ENCODE data around the gene TRIM62.

Gene TRIM62

DNA sequence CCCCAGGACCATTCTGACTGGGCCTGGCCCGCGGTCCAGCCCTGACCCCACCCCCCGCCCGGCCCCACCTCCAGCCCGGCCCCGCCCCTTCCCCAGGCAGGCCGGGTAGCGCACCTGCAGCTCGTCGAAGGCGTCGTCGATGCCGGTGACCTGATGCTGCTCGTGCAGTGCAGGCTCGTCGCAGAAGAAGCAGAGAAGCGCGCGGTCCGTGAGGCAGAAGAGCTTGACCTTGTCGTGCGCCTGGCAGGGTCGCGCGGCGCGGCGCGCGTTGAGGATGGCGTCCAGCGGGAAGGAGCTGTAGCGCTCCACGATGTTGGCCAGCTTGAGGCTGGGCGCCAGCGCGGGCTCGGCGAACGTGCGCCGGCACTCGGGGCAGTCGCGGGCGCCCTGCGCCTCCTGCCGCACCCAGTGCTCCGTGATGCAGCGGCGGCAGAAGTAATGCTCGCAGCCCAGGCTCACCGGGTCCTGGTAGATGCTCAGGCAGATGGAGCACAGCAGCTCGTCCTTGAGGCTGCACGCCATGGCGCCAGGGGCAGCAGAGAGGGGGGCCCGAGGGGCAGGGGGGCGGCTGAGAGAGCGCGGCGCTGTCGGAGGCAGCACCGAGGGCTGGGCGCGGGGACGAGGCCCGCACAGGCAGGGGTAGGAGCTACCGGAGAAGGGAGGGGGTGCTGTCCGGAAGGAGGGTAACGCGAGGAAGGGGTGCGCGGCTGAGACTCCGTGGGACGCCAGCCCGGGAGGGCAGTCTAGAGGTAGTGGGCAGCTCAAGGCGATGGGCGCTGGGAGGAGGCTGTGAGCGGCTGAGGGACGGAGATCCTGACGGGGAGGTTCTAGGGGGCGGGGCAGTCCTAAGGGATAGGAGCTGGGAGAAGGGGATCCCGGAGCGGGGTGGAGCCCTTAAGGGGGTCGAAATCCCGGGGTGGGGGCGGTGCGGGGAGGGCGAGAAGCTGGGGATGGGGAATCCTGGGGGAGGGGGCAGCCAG is 642 bp downstream of the TRIM62 start:
- H3K4me3 ChIP-seq (ENCODE audit: low read length): peak overlapping the region; percentile 66
- peak; percentile 93 for DNase-seq (ENCODE audit: low read depth)
- no peak for TF ChIP-seq CTCF (IDR thresholded peaks at IDR 0.05; ENCODE audit: insufficient read depth, low read depth, low read length, missing control alignments)

DNA sequence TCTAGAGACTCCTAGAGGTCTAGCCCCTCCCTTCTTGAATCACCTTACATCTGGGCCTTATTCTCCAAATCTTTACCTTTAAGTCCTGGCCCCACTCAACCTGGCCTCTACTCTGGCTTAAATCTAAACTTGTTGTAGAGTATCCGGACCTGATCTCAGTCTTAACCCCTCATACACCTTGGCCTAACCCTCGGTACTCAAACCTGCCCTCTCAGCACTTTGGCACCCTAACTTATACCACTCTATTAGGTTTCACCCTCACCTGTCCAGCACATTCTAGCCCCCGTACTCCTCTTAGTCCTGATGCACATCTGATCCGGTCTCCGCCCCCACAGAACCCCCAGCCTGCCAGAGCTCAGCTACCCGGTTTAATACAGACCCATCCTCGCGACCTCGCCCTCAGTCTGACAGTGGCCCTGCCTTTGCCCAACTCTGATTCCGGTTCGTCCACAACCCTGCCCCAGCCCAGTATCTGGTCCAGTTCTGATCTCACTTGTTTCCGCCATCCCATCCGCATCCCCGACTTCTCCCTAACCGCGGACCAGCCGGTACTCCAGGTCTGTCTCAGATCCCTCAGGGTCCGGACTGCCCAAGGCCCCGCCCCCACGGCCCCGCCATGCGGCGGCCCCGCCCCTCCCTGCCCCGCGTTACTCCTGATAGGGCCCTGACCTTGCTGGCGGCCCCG is 1.5 kb downstream of the TRIM62 start:
- no peak for DNase-seq (ENCODE audit: low read depth)
- H3K4me3 ChIP-seq (ENCODE audit: low read length): peak overlapping the region; percentile 36
- TF ChIP-seq CTCF (IDR thresholded peaks at IDR 0.05; ENCODE audit: insufficient read depth, low read depth, low read length, missing control alignments): no peak

DNA sequence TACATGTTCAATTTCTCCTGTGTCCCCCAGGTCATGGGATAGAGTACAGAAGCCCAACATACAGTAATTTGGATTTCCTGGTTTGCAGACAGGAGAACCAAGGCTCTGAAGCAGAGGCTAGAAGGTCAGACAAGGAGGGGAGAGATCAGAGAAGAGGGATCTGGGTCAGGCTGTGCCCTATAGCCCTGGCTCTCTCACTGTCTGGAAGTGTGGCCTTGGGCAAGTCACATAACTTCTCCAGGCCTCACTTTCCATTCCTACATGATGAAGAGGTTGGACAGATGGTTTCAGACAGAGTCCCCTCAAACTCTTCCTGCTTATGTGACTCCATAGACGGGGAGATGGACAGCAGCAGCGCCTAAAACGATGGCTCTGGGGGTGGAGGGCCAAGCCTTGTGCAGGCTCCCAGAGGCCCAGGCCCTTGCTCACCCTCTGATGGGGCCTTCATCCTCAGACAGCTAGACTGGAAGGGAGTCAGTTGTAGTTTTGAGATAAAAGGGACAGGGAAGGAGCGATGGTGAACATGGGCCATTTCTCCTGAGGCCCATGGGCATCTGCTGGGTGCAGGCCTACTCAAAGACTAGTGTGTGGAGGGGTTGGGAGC is 2.9 kb downstream of the TRIM62 start:
- no peak for DNase-seq (ENCODE audit: low read depth)
- no peak for TF ChIP-seq CTCF (IDR thresholded peaks at IDR 0.05; ENCODE audit: insufficient read depth, low read depth, low read length, missing control alignments)
- no peak overlapping the region for H3K4me3 ChIP-seq (ENCODE audit: low read length)

DNA sequence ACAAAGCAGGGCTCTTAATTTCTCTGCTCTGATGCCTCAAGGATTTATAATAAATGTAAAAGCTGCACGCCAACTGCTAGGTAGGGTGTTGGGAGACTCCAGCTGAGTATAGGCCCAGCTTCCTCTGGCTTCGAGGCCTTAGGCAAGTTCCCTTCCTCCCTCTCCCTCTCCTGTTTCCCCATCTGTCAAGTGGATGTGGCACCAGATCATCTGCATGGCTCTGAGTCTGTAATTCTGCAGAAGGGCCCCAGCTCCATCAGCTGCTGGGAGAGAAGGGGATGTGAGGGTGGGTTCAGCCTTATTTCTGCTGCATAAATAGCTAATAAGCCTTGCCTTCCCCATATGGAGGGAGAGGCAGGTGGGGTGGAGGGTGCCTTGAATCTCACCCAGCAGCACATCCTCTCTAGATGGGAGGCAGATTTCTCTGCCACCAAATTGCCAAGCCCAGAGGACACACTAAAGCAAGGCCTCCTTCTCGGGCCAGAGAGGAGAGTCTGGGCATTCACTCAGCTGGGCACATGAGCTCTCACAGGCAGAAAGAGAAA is 3.8 kb downstream of the TRIM62 start:
- no peak for DNase-seq (ENCODE audit: low read depth)
- no peak for TF ChIP-seq CTCF (IDR thresholded peaks at IDR 0.05; ENCODE audit: insufficient read depth, low read depth, low read length, missing control alignments)
- H3K4me3 ChIP-seq (ENCODE audit: low read length): no peak overlapping the region

GRCh38 chr1:33176887-33177286 is 5.0 kb downstream of the TRIM62 start:
- no peak overlapping the region for H3K4me3 ChIP-seq (ENCODE audit: low read length)
- DNase-seq (ENCODE audit: low read depth): no peak
- TF ChIP-seq CTCF (IDR thresholded peaks at IDR 0.05; ENCODE audit: insufficient read depth, low read depth, low read length, missing control alignments): no peak

DNA sequence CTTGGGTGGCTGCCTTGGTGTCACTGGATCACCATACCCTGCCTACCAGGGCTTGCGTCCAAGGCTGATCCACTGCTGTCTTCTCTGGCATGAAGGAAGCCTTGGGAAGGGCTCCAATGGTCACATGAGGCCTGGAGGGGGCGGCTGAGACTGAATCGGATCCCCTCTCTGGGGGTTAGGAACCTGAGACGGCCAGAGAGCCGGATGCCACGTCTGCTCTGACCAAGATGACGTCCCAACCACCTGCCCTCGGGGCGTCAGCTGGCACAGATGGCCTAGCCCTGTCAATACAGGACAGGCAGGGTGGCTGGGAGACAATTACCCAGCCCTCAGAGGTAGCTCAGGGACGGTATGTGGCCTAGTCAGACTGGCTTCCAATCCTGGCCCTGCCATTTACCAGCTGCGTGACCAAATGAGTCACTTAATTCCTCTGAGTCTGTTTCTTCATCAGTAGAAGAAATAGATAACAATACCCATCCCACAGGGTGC is 5.4 kb downstream of the TRIM62 start:
- DNase-seq (ENCODE audit: low read depth): peak; percentile 75
- TF ChIP-seq CTCF (IDR thresholded peaks at IDR 0.05; ENCODE audit: insufficient read depth, low read depth, low read length, missing control alignments): no peak
- no peak overlapping the region for H3K4me3 ChIP-seq (ENCODE audit: low read length)

Measured in epithelial cell of esophagus (primary cell).